B cell (primary cell): ENCODE data around the gene PLEKHA8.

ENCODE experiments used
- CTCF ChIP-seq: fragments of 200-600 bp; IDR thresholded peaks from one replicate; pipeline ENCODE4 v1.8.0; 2022; ENCODE audit warnings: antibody characterized with exemption, mild to moderate bottlenecking
- EZH2 ChIP-seq: IDR thresholded peaks from 2 replicates; pipeline ENCODE4 v1.6.1; 2012; ENCODE audit warnings: borderline replicate concordance, low read depth, mild to moderate bottlenecking, moderate library complexity, low read length; ENCODE audit not compliant: insufficient read depth, poor library complexity, severe bottlenecking

GRCh38 chr7:29998489-29998888 lies 29.7 kb upstream of the PLEKHA8 start:
- no peak for TF ChIP-seq CTCF
- no peak for TF ChIP-seq EZH2
